HG03280 (cell line): ENCODE data around the gene YTHDF1.
"Not testable (repeated sequence)": the region's sequence is repeated elsewhere in the genome, so short reads cannot be mapped to it uniquely, and the experiment has no call there.

ENCODE experiments used
- ATAC-seq: cut with Tn5 transposase; IDR thresholded peaks from one replicate; pipeline ENCODE4 v1.9.1; 2021; ENCODE audit warnings: mild to moderate bottlenecking, moderate library complexity; ENCODE audit not compliant: unreplicated experiment

YTHDF1 gene

DNA sequence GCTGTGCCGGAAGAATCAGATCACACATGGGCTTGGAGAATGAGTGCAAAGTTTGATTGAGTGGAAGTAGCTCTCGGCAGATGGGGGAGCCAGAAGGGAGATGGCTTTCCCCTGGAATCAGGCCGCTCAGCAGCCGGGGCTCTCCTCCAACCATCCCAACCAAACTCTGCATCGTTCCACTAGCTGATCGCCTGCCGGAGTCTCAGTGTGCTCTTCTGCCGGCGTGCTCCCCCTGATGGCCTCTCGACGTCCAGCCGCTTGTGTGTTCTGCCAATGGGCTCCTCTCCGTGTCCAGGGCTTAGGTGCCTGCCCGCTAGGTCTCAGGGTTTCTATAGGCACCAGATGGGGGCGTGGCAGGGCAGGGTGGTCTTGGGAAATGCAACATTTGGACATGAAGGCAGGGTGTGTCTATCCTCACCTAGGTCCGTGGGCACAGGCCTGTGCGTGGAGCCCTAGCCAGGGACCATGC lies 14.9 kb upstream of the YTHDF1 start:
- no peak for ATAC-seq

- no peak for ATAC-seq
These were observed 12.9 kb upstream of the YTHDF1 start for GRCh38 chr20:63228806-63229205.

DNA sequence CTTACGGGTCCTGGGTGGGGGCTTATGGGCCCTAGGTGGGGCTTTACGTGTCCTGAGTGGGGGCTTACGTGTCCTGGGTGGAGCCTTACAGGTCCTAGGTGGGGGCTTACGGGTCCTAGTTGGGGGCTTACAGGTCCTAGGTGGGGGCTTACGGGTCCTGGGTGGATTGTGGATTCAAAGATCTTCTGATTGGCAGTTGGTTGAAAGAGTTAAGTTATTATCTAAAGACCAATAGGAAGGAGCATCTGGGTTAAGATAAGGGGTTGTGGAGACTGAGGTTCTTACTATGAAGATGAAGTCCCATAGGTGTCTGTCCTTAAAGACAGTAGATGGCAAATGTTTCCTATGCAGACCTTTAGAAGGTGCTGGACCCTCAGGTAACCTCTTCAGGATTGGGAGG lies 11.3 kb upstream of the YTHDF1 start:
- no peak for ATAC-seq

- ATAC-seq, result no peak
These were observed 10.4 kb upstream of the YTHDF1 start for GRCh38 chr20:63226042-63226943.

- ATAC-seq, result no peak
These were observed 9.1 kb upstream of the YTHDF1 start for GRCh38 chr20:63225082-63225454.

GRCh38 chr20:63224412-63225081 lies 8.6 kb upstream of the YTHDF1 start:
- no peak for ATAC-seq

DNA sequence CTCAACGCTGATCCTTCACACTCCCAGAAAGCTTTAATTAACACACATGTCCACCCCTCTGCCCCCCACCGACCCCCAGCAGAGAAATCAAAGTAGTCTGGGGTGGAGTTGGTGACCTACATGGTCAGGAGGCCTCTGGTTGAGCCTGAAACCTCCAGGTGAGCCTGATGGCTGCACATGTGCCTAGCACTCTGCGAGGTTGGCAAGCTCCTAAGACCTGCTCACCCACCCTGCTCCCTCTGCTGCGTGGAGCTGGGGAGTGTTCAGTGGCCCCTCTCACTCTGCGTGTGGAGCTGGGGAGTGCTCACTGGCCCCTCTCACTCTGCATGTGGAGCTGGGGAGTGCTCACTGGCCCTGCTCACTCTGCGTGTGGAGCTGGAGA lies 7.9 kb upstream of the YTHDF1 start:
- ATAC-seq, result no peak

DNA sequence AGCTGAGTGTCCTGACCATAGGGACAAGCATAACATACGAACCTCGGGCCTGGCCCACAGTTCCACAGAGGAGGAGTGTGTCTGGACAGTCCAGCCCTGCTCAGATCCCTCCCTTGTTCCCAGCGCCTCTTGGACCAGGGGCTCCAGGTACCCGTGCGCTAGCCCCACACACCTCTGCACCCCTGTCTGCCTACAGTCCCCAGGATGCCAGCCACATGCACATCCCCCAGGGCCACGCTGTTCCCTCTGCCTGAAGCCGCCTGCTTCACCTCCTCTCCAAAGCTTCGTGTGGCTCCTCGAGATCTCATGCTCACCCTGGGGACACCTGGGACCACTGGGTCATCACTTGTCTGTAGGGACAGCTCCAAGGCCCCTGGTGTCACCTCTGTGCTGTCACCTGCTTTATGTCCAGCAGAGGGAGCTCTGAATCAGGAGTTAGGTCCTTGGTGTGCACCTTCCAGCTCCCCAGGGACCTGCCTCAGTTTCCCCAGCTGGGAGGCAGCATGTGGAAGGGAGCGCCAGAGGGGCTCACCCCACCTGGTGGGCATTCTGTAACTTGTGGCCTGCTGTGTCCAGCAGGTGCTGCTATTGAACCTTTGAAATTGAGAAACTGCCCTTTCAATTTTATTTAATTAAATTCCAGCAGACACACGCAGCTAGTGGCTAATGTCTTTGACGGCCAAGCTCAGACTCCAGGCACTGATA lies 7.3 kb upstream of the YTHDF1 start:
- ATAC-seq, result no peak

GRCh38 chr20:63222541-63222940 lies 6.6 kb upstream of the YTHDF1 start:
- no peak for ATAC-seq

- not testable (repeated sequence) for ATAC-seq
These were observed 5.6 kb upstream of the YTHDF1 start for GRCh38 chr20:63221400-63222053.

GRCh38 chr20:63220696-63221399 lies 4.9 kb upstream of the YTHDF1 start:
- ATAC-seq, result no peak

DNA sequence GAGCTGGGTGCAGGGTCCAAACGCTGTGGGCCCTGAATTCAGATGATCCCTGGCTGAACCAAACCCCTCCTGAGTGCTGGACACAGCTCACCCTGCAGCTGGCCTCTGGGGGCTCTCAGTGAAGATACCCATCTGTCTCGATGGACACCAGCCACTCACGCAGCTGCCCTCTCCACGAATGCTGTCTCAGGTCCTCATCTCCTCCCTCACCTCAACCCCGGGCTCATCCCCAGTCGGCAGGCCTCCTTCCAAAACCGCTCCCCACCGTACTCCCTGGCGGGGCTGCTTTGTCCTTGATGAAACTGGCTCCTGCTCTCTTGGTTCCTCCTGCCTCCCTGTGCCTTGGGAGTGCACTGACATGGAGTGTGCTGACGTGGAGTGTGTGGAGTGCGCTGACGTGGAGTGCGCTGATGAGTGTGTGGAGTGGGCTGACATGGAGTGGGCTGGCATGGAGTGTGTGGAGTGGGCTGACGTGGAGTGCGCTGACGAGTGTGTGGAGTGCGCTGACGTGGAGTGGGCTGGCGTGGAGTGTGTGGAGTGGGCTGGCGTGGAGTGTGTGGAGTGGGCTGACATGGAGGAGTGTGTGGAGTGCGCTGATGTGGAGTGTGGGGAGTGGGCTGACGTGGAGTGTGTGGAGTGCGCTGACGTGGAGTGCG lies 4.1 kb upstream of the YTHDF1 start:
- no peak for ATAC-seq

DNA sequence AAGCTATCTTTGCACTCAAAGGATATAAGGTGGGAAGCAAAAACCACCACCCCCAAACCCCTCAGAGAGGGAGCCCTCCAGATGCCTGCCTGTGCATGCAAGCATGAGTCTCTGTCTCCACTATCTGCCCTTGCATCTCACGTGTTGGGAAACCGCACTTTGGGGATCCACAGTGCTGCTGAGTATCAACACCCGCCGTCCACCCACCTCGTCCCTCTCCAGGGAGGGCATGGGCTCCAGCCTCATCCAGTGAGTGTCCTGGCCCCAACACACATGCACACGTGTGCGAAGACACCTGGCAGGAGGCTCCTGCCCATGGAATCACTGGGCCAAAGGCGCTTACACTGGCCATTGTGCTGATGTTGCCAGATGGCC lies 3.5 kb upstream of the YTHDF1 start:
- no peak for ATAC-seq

- ATAC-seq, result no peak
These were observed 2.9 kb upstream of the YTHDF1 start for GRCh38 chr20:63218701-63219446.

GRCh38 chr20:63217706-63218105 lies 1.8 kb upstream of the YTHDF1 start:
- ATAC-seq, result no peak

- no peak for ATAC-seq
These were observed 1.0 kb upstream of the YTHDF1 start for GRCh38 chr20:63216849-63217471.

DNA sequence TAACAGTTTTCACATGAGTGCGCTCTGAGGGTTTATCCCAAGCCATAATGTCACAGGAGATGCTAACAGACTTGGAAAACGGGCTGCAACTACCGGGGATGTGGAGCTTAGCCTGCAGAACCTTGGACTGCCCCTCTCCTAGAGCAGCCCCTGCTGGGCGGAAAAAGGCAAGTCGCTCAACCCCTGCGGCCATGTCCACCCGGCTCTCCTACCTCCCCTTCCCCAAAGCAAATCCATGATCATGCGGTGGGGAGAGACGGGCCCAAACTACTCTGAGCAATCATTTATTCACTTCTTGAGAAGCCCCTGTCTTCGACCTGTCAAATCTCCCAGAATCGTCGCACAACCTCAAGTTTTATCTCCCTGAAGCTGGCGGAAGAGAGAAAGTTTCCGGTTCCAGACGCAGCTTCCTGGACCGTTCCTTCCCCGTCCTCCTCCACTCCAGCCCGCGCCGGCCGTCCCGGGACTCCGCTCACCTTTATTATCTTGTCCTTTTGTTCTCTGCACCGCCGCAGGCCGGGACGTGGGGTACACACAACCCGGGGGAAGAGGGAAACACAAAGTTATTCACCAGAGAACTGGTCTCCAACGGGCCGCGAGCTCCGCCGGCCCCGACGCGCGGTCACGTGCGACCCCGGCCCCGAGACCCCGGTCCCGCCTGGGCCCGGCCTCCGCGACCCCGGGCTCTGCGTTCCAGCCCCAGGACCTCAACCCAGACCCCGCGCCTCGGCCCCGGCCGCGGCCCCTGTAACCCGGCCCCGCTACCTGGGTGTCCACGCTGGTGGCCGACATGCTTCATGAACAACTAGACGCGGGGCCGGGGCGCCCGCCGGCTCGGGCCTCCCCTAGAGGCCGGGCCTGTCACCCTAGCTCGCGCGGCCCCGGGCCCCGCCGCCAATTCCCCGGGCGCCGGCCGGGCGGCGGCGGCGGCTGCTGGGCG lies 560 bp downstream of the YTHDF1 start:
- ATAC-seq, result no peak

DNA sequence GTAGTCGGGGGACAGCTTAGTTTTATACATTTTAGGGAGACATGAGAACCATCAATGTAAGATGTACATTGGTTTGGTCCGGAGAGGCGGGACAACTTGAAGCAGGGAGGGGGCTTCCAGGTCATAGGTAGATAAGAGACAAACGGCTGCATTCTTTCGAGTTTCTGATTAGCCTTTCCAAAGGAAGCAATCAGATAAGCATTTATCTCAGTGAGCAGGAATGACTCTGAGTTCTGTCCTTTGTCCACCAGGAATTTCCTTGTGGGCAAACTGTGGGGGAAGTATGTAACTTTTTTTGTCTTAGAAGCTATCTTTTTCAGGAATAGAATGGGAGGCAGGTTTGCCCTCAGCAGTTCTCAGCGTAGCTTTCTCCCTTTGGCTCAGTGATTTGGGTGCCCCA lies 1.4 kb downstream of the YTHDF1 start:
- ATAC-seq, result no peak
